Skeletal muscle satellite cell (primary cell): ENCODE results near the gene PKN1.
"Not testable (repeated sequence)": the region's sequence is repeated elsewhere in the genome, so short reads cannot be mapped to it uniquely, and the experiment has no call there.

Source experiments
- H3K27me3 ChIP-seq: 2 replicates; pipeline ENCODE4 v1.7.0; 2013; ENCODE audit warnings: low read length; ENCODE audit not compliant: control insufficient read depth, insufficient read depth
- H3K36me3 ChIP-seq: 2 replicates; pipeline ENCODE4 v1.7.0; 2013; ENCODE audit warnings: mild to moderate bottlenecking, control low read depth, low read length; ENCODE audit not compliant: insufficient read depth
- H3K4me1 ChIP-seq: 2 replicates; pipeline ENCODE4 v1.7.0; 2013; ENCODE audit warnings: low read length; ENCODE audit not compliant: control insufficient read depth, insufficient read depth
- H3K4me2 ChIP-seq: 2 replicates; pipeline ENCODE4 v1.7.0; 2013; ENCODE audit warnings: mild to moderate bottlenecking, low read length
- H3K4me3 ChIP-seq: 2 replicates; pipeline ENCODE4 v1.7.0; 2013; ENCODE audit warnings: low read length
- H3K9ac ChIP-seq: 2 replicates; pipeline ENCODE4 v1.7.0; 2013; ENCODE audit warnings: mild to moderate bottlenecking, low read depth, low read length, moderate library complexity
- H3K9me3 ChIP-seq: replicated peaks from 2 replicates; pipeline ENCODE4 v1.7.0; 2013; ENCODE audit warnings: mild to moderate bottlenecking, control low read depth, low read length

PKN1 gene

DNA sequence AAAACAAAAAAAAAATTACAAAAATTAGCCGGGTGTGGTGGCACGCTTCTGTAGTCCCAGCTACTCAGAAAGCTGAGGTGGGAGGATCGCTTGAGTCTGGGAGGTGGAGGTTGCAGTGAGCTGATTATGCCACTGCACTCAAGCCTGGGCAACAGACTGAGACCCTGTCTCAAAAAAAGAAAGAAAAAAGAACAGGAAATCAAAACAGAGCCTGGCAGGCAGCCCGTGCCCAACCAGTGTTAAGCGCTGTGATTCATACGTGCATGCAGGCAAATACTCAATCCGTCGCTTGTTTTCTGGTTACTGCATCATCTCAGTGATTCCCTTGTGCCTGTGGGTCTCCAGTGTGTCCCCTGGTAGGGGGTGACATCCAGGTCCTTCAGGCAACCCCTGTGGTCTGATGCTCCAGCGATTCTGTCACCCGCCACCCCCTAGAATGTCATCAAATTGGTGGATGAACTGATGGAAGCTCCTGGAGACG is 32.1 kb upstream of the PKN1 start:
- Histone ChIP-seq H3K27me3 (no peaks in the 10 kb centered on the region), H3K9ac (no peak overlapping the region), H3K4me1 (peaks cover 11% of the 10 kb centered on the region), H3K4me3 (no peak overlapping the region), H3K4me2 (no peak overlapping the region), H3K36me3 (peaks cover 46% of the 10 kb centered on the region), H3K9me3 (no peaks in the 10 kb centered on the region)

DNA sequence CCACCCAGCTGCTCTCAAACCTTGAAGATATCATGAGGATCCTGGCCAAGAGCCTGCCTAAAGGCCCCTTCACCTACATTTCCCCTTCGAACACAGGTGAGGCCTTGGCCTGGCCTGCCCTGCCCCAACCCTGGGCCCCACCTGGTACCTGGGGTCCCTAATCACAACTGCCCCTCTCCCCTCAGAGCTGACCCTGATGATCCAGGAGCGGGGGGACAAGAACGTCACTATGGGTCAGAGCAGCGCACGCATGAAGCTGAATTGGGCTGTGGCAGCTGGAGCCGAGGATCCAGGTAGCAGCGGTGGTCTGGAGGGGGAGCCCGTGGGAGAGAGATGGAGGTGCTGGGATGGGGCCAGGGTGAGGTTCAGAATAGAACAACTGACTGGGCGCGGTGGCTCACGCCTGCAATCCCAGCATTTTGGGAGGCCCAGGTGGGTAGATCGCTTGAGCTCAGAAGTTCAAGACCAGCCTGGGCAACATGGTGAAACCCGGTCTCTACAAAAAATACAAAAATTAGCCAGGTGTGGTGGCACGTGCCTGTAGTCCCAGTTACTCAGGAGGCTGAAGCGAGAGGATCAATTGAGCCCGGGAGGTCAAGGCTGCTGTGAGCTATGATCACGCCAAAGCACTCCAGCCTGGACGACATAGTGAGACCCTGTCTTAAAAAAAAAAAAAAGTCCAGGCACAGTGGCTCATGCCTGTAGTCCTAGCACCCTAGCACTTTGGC is 31.5 kb upstream of the PKN1 start:
- Histone ChIP-seq H3K4me2 (no peak overlapping the region), H3K36me3 (peaks cover 48% of the 10 kb centered on the region), H3K27me3 (no peaks in the 10 kb centered on the region), H3K9me3 (no peaks in the 10 kb centered on the region), H3K9ac (no peak overlapping the region), H3K4me3 (no peak overlapping the region), H3K4me1 (peaks cover 11% of the 10 kb centered on the region)

DNA sequence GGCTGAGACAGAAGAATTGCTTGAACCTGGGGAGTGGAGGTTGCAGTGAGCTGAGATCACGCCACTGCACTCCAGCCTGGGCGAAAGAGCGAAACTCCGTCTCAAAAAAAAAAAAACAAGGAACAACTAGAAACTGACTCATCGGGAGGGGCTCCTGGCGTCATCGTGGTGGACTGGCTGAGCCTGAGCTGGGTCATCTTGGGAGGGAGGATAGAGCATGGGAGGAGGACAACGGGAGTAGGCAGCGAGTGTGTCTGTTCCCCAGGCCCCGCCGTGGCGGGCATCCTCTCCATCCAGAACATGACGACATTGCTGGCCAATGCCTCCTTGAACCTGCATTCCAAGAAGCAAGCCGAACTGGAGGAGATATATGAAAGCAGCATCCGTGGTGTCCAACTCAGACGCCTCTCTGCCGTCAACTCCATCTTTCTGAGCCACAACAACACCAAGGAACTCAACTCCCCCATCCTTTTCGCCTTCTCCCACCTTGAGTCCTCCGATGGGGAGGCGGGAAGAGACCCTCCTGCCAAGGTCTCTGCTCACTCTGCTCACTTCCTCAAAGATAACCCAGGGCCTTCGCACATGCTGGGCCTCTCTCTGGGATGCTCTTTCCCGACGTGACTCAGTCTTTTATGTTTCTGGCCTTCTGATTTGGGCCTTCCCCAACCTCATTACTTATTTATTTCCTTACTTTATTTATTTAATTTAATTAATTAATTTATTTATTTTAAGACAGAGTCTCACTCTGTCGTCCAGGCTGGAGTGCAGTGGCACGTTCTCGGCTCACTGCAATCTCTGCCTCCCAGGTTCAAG is 30.6 kb upstream of the PKN1 start:
- H3K4me2 ChIP-seq, result peak overlapping the region; percentile 28
- no peaks in the 10 kb centered on the region for H3K27me3 ChIP-seq
- H3K4me3 ChIP-seq, result no peak overlapping the region
- peaks cover 11% of the 10 kb centered on the region for H3K4me1 ChIP-seq
- peaks cover 55% of the 10 kb centered on the region for H3K36me3 ChIP-seq
- H3K9ac ChIP-seq, result no peak overlapping the region
- no peaks in the 10 kb centered on the region for H3K9me3 ChIP-seq

DNA sequence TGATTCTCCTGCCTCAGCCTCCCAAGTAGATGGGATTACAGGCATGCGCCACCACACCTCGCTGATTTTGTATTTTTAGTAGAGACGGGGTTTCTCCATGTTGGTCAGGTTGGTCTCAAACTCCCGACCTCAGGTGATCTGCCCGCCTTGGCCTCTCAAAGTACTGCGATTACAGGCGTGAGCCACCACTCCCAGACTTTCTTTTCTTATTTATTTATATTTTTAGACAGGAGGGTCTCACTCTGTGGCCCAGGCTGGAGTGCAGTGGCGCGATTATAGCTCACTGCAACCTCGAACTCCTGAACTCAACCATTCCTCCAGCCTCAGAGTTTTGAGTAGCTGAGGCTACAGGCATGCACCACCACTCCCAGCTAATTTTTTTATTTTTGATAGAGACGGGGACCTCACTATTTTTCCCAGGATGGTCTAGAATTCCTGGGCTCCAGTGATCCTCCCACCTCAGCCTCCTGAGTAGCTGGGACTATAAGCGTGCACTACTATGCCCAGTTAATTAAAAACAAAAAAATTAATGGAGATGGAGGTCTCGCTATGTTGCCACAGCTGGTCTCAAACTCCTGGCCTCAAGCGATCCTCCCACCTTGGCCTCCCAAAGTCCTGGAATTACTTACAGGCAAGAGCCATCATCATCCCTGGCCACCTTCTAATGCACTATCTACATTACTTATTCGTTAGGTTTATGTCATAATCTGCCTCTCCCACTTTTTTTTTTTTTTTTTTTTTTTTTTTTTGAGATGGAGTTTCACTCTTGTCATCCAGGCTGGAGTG is 29.8 kb upstream of the PKN1 start:
- H3K9me3 ChIP-seq, H3K4me3 ChIP-seq, H3K9ac ChIP-seq, H3K4me2 ChIP-seq, H3K27me3 ChIP-seq: not testable (repeated sequence)
- Histone ChIP-seq H3K4me1 (peaks cover 11% of the 10 kb centered on the region), H3K36me3 (peaks cover 60% of the 10 kb centered on the region)

DNA sequence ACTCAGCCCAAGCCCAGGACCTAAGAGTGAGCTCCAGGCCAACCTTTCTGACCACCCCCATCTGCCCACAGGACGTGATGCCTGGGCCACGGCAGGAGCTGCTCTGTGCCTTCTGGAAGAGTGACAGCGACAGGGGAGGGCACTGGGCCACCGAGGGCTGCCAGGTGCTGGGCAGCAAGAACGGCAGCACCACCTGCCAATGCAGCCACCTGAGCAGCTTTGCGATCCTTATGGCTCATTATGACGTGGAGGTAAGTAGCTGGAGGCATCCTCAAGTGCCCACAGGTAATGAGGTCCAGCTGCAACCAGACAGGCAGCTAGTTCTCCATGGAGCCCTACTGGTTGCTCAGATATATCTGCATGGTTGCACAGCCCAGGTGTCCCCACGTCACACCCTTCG is 28.8 kb upstream of the PKN1 start:
- Histone ChIP-seq H3K9me3 (no peaks in the 10 kb centered on the region), H3K4me2 (no peak overlapping the region), H3K36me3 (peaks cover 70% of the 10 kb centered on the region), H3K27me3 (no peaks in the 10 kb centered on the region), H3K9ac (no peak overlapping the region), H3K4me1 (peaks cover 11% of the 10 kb centered on the region), H3K4me3 (no peak overlapping the region)

DNA sequence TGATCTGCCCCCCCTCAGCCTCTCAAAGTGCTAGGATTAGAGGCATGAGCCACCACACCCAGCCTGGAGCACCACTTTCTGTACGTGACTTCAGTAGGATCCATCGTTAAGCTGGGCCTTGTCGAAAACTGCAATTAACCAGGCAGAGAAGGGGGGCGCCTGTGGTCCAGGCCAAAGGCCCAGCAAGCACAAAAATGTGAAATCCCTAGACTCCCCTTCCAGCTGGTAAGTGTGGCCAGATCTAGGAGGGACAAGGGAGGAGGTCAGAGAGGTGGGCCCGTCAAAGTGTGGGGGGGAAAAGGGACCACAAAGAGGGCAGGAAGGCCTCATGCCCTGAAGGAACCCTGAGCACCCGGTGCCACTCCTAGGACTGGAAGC is 27.7 kb upstream of the PKN1 start:
- Histone ChIP-seq H3K27me3 (no peaks in the 10 kb centered on the region), H3K36me3 (peaks cover 81% of the 10 kb centered on the region), H3K9me3 (no peaks in the 10 kb centered on the region), H3K9ac (no peak overlapping the region), H3K4me1 (peaks cover 11% of the 10 kb centered on the region), H3K4me2 (no peak overlapping the region), H3K4me3 (no peak overlapping the region)

DNA sequence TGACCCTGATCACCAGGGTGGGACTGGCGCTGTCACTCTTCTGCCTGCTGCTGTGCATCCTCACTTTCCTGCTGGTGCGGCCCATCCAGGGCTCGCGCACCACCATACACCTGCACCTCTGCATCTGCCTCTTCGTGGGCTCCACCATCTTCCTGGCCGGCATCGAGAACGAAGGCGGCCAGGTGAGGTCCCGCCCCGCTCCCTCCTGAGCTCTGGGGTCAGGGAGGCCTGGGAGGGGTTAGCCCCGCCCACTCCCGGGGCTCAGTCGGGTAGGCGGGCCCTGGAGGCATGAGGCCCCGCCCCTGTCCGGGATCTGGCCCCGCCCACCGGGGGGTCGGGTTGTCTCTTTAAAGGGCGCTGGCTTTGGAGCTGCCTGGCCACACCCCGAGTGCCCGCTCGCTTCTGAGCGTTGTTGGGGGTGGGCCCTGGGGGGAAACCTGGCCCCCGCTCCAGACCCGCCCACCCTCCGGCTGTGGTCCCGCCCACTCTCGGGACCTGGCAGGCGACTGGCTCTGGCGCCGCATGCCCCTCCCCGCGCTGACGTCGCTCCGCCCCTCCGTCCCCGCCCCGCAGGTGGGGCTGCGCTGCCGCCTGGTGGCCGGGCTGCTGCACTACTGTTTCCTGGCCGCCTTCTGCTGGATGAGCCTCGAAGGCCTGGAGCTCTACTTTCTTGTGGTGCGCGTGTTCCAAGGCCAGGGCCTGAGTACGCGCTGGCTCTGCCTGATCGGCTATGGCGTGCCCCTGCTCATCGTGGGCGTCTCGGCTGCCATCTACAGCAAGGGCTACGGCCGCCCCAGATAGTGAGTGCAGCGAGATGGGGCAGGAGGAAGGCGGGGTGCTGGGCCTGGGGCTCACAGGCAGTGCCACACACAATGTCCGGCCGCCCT is 27.1 kb upstream of the PKN1 start:
- Histone ChIP-seq H3K27me3 (no peaks in the 10 kb centered on the region), H3K9me3 (no peaks in the 10 kb centered on the region), H3K9ac (no peak overlapping the region), H3K4me2 (no peak overlapping the region), H3K36me3 (peaks cover 83% of the 10 kb centered on the region), H3K4me3 (no peak overlapping the region), H3K4me1 (peaks cover 11% of the 10 kb centered on the region)

DNA sequence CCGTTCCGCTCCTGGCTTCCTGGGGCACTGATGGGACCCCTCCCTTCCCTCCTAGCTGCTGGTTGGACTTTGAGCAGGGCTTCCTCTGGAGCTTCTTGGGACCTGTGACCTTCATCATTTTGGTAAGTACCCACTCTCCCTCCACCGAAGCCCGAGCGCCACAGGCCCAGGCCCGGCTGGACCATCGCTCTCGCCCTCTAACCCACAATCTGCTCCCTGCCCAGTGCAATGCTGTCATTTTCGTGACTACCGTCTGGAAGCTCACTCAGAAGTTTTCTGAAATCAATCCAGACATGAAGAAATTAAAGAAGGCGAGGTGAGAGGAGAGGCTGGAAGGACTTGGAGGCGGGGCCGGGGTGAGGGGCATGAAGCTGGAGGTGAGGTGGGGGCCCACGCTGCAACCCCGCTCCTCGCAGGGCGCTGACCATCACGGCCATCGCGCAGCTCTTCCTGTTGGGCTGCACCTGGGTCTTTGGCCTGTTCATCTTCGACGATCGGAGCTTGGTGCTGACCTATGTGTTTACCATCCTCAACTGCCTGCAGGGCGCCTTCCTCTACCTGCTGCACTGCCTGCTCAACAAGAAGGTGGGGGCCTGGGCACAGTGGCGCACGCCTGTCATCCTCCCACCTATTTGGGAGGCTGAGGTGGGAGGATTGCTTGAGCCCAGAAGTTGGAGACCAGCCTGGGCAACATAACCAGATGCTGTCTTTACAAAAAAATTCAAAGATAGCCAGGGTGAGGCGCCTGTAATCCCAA is 26.3 kb upstream of the PKN1 start:
- Histone ChIP-seq H3K4me3 (no peak overlapping the region), H3K4me2 (no peak overlapping the region), H3K27me3 (no peaks in the 10 kb centered on the region), H3K36me3 (peaks cover 85% of the 10 kb centered on the region), H3K4me1 (peaks cover 8% of the 10 kb centered on the region), H3K9me3 (no peaks in the 10 kb centered on the region), H3K9ac (no peak overlapping the region)

DNA sequence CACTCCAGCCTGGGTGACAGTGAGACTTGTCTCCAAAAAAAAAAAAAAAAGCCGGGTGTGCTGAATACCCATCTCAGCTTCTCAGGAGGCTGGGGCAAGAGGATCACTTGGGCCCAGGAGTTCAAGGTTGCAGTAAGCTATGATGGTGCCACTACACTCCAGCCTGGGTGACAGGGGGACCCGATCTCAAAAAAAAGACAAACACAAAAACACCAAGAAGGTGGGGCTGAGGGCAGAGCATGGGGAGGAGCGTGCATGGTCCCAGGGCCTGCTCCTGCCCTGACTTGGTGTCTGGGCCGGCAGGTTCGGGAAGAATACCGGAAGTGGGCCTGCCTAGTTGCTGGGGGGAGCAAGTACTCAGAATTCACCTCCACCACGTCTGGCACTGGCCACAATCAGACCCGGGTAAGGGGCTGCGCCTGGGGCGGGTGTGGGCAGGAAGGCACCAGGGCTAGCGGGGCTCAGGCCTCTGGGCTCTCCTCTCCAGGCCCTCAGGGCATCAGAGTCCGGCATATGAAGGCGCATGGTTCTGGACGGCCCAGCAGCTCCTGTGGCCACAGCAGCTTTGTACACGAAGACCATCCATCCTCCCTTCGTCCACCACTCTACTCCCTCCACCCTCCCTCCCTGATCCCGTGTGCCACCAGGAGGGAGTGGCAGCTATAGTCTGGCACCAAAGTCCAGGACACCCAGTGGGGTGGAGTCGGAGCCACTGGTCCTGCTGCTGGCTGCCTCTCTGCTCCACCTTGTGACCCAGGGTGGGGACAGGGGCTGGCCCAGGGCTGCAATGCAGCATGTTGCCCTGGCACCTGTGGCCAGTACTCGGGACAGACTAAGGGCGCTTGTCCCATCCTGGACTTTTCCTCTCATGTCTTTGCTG is 25.3 kb upstream of the PKN1 start:
- Histone ChIP-seq H3K27me3 (no peaks in the 10 kb centered on the region), H3K9me3 (no peaks in the 10 kb centered on the region), H3K9ac (no peak overlapping the region), H3K36me3 (peaks cover 90% of the 10 kb centered on the region), H3K4me1 (no peaks in the 10 kb centered on the region), H3K4me3 (no peak overlapping the region), H3K4me2 (no peak overlapping the region)
